WERI-Rb-1 (cell line): ENCODE data around the gene PTPN3.
A peak's percentile ranks its signal among the peaks of the same experiment; 100 is the strongest.

ENCODE experiments used
- DNase-seq: peaks from one replicate; pipeline ENCODE4 v3.0.0-alpha.2; 2020
- H3K27ac ChIP-seq: fragments of 250-450 bp; sonication (Bioruptor Pico); 2 replicates; pipeline ENCODE4 v1.5.1; 2020; ENCODE audit warnings: mild to moderate bottlenecking, moderate library complexity
- H3K27me3 ChIP-seq: fragments of 250-450 bp; sonication (Bioruptor Pico); 2 replicates; pipeline ENCODE4 v1.5.1; 2021; ENCODE audit warnings: mild to moderate bottlenecking, low read depth, moderate library complexity; ENCODE audit not compliant: insufficient read depth, severe bottlenecking
- H3K36me3 ChIP-seq: fragments of 250-450 bp; sonication (Bioruptor Pico); 2 replicates; pipeline ENCODE4 v1.5.1; 2020; ENCODE audit warnings: mild to moderate bottlenecking, moderate library complexity
- H3K4me3 ChIP-seq: 2 replicates; pipeline ENCODE4 v1.5.1; 2011; ENCODE audit warnings: low read depth, mild to moderate bottlenecking, control low read depth, low read length
- H3K9me3 ChIP-seq: fragments of 250-450 bp; sonication (Bioruptor Pico); 2 replicates; pipeline ENCODE4 v1.5.1; 2021; ENCODE audit warnings: mild to moderate bottlenecking, moderate library complexity; ENCODE audit not compliant: severe bottlenecking
- TF ChIP-seq, protein P1 (sequence below): IDR thresholded peaks from 2 replicates; pipeline ENCODE4 v1.5.1; 2011; ENCODE audit warnings: low read depth, mild to moderate bottlenecking, control low read depth, inconsistent platforms, low read length

Gene PTPN3

DNA sequence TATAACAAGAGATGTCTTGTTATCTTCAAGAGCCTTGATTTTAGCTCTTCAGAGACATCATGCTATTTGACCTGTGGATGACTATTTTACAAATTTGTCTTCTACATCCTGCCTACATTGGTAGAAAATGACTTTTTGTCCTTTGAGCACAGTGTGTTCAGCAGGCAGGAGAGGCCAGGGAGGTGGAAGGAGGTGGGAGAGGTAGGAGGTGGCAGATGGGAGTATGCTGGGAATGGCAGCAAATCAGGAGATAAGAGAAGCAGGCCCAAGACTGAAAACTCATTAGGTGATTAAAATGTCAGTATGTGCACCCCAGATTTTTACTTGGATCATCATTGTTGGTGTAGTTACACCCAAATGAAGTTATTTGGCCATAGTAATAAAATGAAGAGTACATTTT, 44.1 kb downstream of the PTPN3 start:
- DNase-seq, result peak; percentile 58
- Histone ChIP-seq H3K27me3 (no peaks in the 10 kb centered on the region), H3K36me3 (no peaks in the 10 kb centered on the region; the same call in 1 of the 2 replicates), H3K4me3 (no peak overlapping the region), H3K27ac (no peak overlapping the region), H3K9me3 (no peaks in the 10 kb centered on the region)
- TF ChIP-seq, protein P1, sequence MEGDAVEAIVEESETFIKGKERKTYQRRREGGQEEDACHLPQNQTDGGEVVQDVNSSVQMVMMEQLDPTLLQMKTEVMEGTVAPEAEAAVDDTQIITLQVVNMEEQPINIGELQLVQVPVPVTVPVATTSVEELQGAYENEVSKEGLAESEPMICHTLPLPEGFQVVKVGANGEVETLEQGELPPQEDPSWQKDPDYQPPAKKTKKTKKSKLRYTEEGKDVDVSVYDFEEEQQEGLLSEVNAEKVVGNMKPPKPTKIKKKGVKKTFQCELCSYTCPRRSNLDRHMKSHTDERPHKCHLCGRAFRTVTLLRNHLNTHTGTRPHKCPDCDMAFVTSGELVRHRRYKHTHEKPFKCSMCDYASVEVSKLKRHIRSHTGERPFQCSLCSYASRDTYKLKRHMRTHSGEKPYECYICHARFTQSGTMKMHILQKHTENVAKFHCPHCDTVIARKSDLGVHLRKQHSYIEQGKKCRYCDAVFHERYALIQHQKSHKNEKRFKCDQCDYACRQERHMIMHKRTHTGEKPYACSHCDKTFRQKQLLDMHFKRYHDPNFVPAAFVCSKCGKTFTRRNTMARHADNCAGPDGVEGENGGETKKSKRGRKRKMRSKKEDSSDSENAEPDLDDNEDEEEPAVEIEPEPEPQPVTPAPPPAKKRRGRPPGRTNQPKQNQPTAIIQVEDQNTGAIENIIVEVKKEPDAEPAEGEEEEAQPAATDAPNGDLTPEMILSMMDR, result no peak

- H3K4me3 ChIP-seq, result no peak overlapping the region
Observed at GRCh38 chr9:109453210-109453842, 44.8 kb downstream of the PTPN3 start.

GRCh38 chr9:109452761-109453160, 45.3 kb downstream of the PTPN3 start:
- TF ChIP-seq, protein P1, result no peak
- Histone ChIP-seq H3K27ac (no peak overlapping the region), H3K27me3 (no peaks in the 10 kb centered on the region), H3K4me3 (no peak overlapping the region), H3K36me3 (no peaks in the 10 kb centered on the region; the same call in 1 of the 2 replicates), H3K9me3 (no peaks in the 10 kb centered on the region)
- no peak for DNase-seq

More at GRCh38 chr9:109453210-109453842, 44.8 kb downstream of the PTPN3 start:
- Histone ChIP-seq H3K9me3 (no peaks in the 10 kb centered on the region), H3K27me3 (no peaks in the 10 kb centered on the region), H3K36me3 (no peaks in the 10 kb centered on the region; the same call in 1 of the 2 replicates), H3K27ac (peak overlapping the region; percentile 18; the same call in 1 of the 2 replicates)
- TF ChIP-seq, protein P1, result no peak
- no peak for DNase-seq

- TF ChIP-seq, protein P1, result peak; percentile 48
- H3K27ac ChIP-seq, result no peak overlapping the region
- no peaks in the 10 kb centered on the region for H3K9me3 ChIP-seq
- H3K27me3 ChIP-seq, result no peaks in the 10 kb centered on the region
- H3K36me3 ChIP-seq, result no peaks in the 10 kb centered on the region; the same call in 1 of the 2 replicates
- no peak overlapping the region for H3K4me3 ChIP-seq
- DNase-seq, result no peak
Observed at GRCh38 chr9:109451311-109452025, 46.6 kb downstream of the PTPN3 start.

- Histone ChIP-seq H3K27me3 (no peaks in the 10 kb centered on the region), H3K27ac (no peak overlapping the region), H3K4me3 (no peak overlapping the region), H3K9me3 (no peaks in the 10 kb centered on the region), H3K36me3 (no peaks in the 10 kb centered on the region; the same call in 1 of the 2 replicates)
- TF ChIP-seq, protein P1, result no peak
- no peak for DNase-seq
Observed at GRCh38 chr9:109450346-109450745, 47.8 kb downstream of the PTPN3 start.
